Activated naive CD4-positive, alpha-beta T cell treated with anti-CD3 and anti-CD28 coated beads, Interleukin-2, amount 10 ng/mL, durations not matched to agents 7 days and 5 days (primary cell): ENCODE results near the gene NUDCD3.

ENCODE experiments used
- CTCF ChIA-PET: fragments of 350-600 bp; sonication (Branson Sonifier 250); formaldehyde crosslinking; loops from one replicate; lab custom pipeline; 2021; ENCODE audit warnings: antibody characterized with exemption; lab: Charles Lee
- DNase-seq: peaks from one replicate; pipeline ENCODE4 v3.0.0-alpha.2; 2020
- H3K27ac Mint-ChIP-seq: one replicate; pipeline ENCODE4 v1.8.0; 2021; ENCODE audit warnings: mild to moderate bottlenecking, moderate library complexity, mixed read lengths
- H3K27me3 Mint-ChIP-seq: one replicate; pipeline ENCODE4 v1.8.0; 2021; ENCODE audit warnings: mild to moderate bottlenecking, mixed read lengths
- H3K36me3 Mint-ChIP-seq: one replicate; pipeline ENCODE4 v1.8.0; 2021; ENCODE audit warnings: mixed read lengths
- H3K4me1 Mint-ChIP-seq: one replicate; pipeline ENCODE4 v1.8.0; 2021; ENCODE audit warnings: mixed read lengths
- H3K4me3 Mint-ChIP-seq: one replicate; pipeline ENCODE4 v1.8.0; 2021; ENCODE audit warnings: mild to moderate bottlenecking, moderate library complexity, mixed read lengths
- H3K9me3 Mint-ChIP-seq: one replicate; pipeline ENCODE4 v1.8.0; 2021; ENCODE audit warnings: mixed read lengths

NUDCD3 gene

GRCh38 chr7:44482502-44483485 is 7.7 kb downstream of the NUDCD3 start:
- CTCF ChIA-PET, result interaction anchor here (1.3 kb wide), 1 partner anchor 654 kb away, joined by 3 read pairs; no protein-coding TSS in a partner anchor
- Mint-ChIP-seq H3K4me3 (no peak overlapping the region), H3K9me3 (peaks cover 14% of the 10 kb centered on the region), H3K27ac (peak overlapping the region; percentile 60), H3K4me1 (peaks cover 59% of the 10 kb centered on the region), H3K36me3 (peaks cover 74% of the 10 kb centered on the region), H3K27me3 (no peaks in the 10 kb centered on the region)
- no peak for DNase-seq

GRCh38 chr7:44477938-44478337 is 12.5 kb downstream of the NUDCD3 start:
- CTCF ChIA-PET, result interaction anchor here (0.6 to 1.2 kb wide), 8 partner anchors 10 to 347 kb away, joined by 3 to 16 read pairs (median 4); no protein-coding TSS in a partner anchor
- Mint-ChIP-seq H3K4me1 (peaks cover 31% of the 10 kb centered on the region), H3K36me3 (peaks cover 60% of the 10 kb centered on the region), H3K27me3 (no peaks in the 10 kb centered on the region), H3K9me3 (peaks cover 6% of the 10 kb centered on the region), H3K27ac (no peak overlapping the region), H3K4me3 (no peak overlapping the region)
- no peak for DNase-seq

GRCh38 chr7:44477063-44477830 is 13.2 kb downstream of the NUDCD3 start:
- peaks cover 57% of the 10 kb centered on the region for H3K36me3 Mint-ChIP-seq
- H3K4me3 Mint-ChIP-seq, result no peak overlapping the region
- no peaks in the 10 kb centered on the region for H3K27me3 Mint-ChIP-seq
- DNase-seq, result peak; percentile 75
- no peak overlapping the region for H3K27ac Mint-ChIP-seq
- CTCF ChIA-PET, result interaction anchor here (0.7 to 1.2 kb wide), 6 partner anchors 10 to 236 kb away, joined by 3 to 16 read pairs (median 4); no protein-coding TSS in a partner anchor
- H3K9me3 Mint-ChIP-seq, result no peaks in the 10 kb centered on the region
- H3K4me1 Mint-ChIP-seq, result peaks cover 25% of the 10 kb centered on the region

GRCh38 chr7:44476313-44476712 is 14.1 kb downstream of the NUDCD3 start:
- no peak for DNase-seq
- Mint-ChIP-seq H3K4me3 (no peak overlapping the region), H3K4me1 (peaks cover 25% of the 10 kb centered on the region), H3K36me3 (peaks cover 57% of the 10 kb centered on the region), H3K9me3 (no peaks in the 10 kb centered on the region), H3K27me3 (no peaks in the 10 kb centered on the region), H3K27ac (no peak overlapping the region)
- CTCF ChIA-PET, result interaction anchor here (1.0 to 3.3 kb wide), 4 partner anchors 10 to 262 kb away, joined by 4 to 26 read pairs (median 6); no protein-coding TSS in a partner anchor

- no peak overlapping the region for H3K27ac Mint-ChIP-seq
- DNase-seq, result no peak
- H3K4me3 Mint-ChIP-seq, result no peak overlapping the region
- H3K27me3 Mint-ChIP-seq, result no peaks in the 10 kb centered on the region
- peaks cover 16% of the 10 kb centered on the region for H3K4me1 Mint-ChIP-seq
- H3K9me3 Mint-ChIP-seq, result no peaks in the 10 kb centered on the region
- peaks cover 49% of the 10 kb centered on the region for H3K36me3 Mint-ChIP-seq
- CTCF ChIA-PET, result interaction anchor here (3.3 kb wide), 1 partner anchor 232 kb away, joined by 26 read pairs; no protein-coding TSS in a partner anchor
These were observed 17.2 kb downstream of the NUDCD3 start for GRCh38 chr7:44473295-44473694.

GRCh38 chr7:44472843-44473242 is 17.6 kb downstream of the NUDCD3 start:
- Mint-ChIP-seq H3K4me3 (no peak overlapping the region), H3K27me3 (no peaks in the 10 kb centered on the region), H3K27ac (no peak overlapping the region), H3K36me3 (peaks cover 53% of the 10 kb centered on the region), H3K9me3 (no peaks in the 10 kb centered on the region), H3K4me1 (peaks cover 18% of the 10 kb centered on the region)
- CTCF ChIA-PET, result no interaction called here
- DNase-seq, result no peak

- Mint-ChIP-seq H3K27ac (peak overlapping the region; percentile 4), H3K27me3 (no peaks in the 10 kb centered on the region), H3K36me3 (peaks cover 58% of the 10 kb centered on the region), H3K9me3 (no peaks in the 10 kb centered on the region), H3K4me3 (no peak overlapping the region), H3K4me1 (peaks cover 18% of the 10 kb centered on the region)
- CTCF ChIA-PET, result interaction anchor here (2.6 kb wide), 1 partner anchor 231 kb away, joined by 14 read pairs; no protein-coding TSS in a partner anchor
- DNase-seq, result no peak
These were observed 18.6 kb downstream of the NUDCD3 start for GRCh38 chr7:44471850-44472249.

- no peaks in the 10 kb centered on the region for H3K27me3 Mint-ChIP-seq
- no peak overlapping the region for H3K4me3 Mint-ChIP-seq
- peaks cover 56% of the 10 kb centered on the region for H3K36me3 Mint-ChIP-seq
- DNase-seq, result no peak
- no peak overlapping the region for H3K27ac Mint-ChIP-seq
- peaks cover 19% of the 10 kb centered on the region for H3K4me1 Mint-ChIP-seq
- H3K9me3 Mint-ChIP-seq, result no peaks in the 10 kb centered on the region
- CTCF ChIA-PET, result interaction anchor here (2.6 kb wide), 1 partner anchor 230 kb away, joined by 14 read pairs; no protein-coding TSS in a partner anchor
These were observed 19.0 kb downstream of the NUDCD3 start for GRCh38 chr7:44471436-44471835.

DNA sequence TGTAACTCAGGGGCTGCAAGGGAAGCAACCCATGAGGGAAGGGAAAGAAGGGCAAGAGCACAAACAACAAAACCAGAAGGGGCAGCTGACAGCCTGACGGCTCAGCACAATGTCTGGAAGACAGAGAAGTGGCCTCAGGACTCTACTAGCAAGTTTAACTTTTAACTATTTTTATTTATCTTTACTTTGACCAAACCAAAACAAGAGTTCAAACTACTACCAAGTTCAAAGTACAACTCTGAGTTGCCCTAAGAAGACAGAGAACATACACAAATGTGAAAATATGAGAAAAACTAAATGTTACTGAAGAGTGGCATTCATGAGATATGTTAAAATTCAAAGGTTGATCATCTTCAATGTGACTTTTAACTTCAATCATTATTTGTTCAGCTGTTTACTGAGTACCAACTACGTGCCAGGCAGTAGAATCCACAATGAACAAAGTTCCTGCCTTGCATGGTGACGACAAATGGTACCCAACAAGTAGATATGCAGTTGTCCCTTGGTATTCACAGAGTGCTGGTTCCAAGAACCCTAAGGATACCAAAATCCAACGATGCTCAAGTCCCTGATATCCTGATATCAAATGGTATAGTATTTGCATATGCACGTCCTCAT is 19.7 kb downstream of the NUDCD3 start:
- H3K36me3 Mint-ChIP-seq, result peaks cover 57% of the 10 kb centered on the region
- no peaks in the 10 kb centered on the region for H3K27me3 Mint-ChIP-seq
- DNase-seq, result no peak
- peaks cover 21% of the 10 kb centered on the region for H3K4me1 Mint-ChIP-seq
- CTCF ChIA-PET, result interaction anchor here (2.6 kb wide), 1 partner anchor 230 kb away, joined by 14 read pairs; no protein-coding TSS in a partner anchor
- H3K9me3 Mint-ChIP-seq, result no peaks in the 10 kb centered on the region
- no peak overlapping the region for H3K4me3 Mint-ChIP-seq
- H3K27ac Mint-ChIP-seq, result no peak overlapping the region

DNA sequence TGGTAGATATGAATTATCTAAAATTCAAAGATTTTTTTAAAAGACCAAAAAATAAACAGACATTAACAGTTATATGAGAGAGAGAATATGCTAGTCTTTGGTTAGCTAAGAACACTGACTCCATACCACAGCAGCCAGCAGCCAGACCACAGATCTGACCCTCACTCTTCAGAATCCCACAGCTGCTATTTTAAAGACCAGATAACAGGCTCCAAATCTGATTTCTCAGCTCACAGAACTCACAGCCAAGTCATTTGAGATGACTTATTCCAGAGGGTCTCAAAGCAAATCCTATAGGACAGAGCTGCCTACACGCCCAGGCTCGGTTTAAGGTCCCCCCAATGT is 20.4 kb downstream of the NUDCD3 start:
- H3K9me3 Mint-ChIP-seq, result no peaks in the 10 kb centered on the region
- H3K27ac Mint-ChIP-seq, result no peak overlapping the region
- H3K4me1 Mint-ChIP-seq, result peaks cover 27% of the 10 kb centered on the region
- no peak overlapping the region for H3K4me3 Mint-ChIP-seq
- no peaks in the 10 kb centered on the region for H3K27me3 Mint-ChIP-seq
- no peak for DNase-seq
- CTCF ChIA-PET, result interaction anchor here (0.6 to 2.6 kb wide), 2 partner anchors 38 to 229 kb away, joined by 3 to 14 read pairs; no protein-coding TSS in a partner anchor
- H3K36me3 Mint-ChIP-seq, result peaks cover 60% of the 10 kb centered on the region

DNA sequence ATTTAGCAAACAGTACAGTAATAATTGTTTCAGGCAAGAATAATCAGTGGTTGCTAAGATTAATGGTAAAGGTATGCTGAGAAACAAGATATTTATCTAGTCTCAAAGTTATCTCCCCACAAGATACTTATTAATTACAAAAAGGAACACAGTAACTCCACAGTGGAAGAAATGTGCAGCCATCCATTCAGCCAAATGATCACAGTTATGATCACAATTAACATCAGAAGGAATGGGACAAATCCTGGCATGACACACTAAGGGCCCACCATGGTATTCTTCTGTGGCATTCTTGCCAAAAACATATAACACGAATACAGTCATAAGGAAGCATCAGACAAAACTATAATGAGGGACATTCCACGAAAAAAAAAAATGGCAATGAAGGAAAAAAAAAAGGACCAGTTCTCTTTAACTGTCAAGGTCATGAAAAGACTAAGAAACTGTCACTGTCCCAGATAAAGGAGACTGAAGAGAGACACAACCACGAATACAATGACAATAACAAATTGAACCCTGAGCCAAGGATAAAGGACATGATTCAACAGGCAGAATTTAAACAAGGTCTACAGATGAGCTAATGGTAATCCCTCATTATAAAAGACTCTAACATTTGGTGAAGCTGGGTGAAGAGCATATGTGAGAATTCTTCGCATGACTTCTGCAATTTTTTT is 20.9 kb downstream of the NUDCD3 start:
- Mint-ChIP-seq H3K4me1 (peaks cover 30% of the 10 kb centered on the region), H3K9me3 (no peaks in the 10 kb centered on the region), H3K4me3 (no peak overlapping the region), H3K27ac (no peak overlapping the region), H3K27me3 (no peaks in the 10 kb centered on the region), H3K36me3 (peaks cover 61% of the 10 kb centered on the region)
- no peak for DNase-seq
- CTCF ChIA-PET, result interaction anchor here (0.6 to 2.6 kb wide), 2 partner anchors 38 to 229 kb away, joined by 3 to 14 read pairs; no protein-coding TSS in a partner anchor

DNA sequence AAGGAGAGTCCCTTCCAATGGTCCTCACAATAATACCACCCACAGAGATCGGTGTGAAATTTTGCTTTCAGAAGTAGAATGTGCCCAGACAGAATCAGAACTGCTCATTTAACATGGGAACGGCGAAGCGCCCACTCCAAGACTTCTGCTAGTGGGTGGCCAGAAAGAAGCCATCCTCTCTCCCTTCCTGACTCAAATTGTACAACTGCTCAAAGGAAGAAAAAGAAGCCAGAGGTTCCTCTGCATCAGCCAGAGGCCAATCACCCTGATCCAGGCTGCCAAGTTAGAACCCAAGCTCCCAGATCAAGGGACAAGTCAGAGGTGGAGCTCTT is 23.3 kb downstream of the NUDCD3 start:
- H3K9me3 Mint-ChIP-seq, result no peaks in the 10 kb centered on the region
- H3K36me3 Mint-ChIP-seq, result peaks cover 61% of the 10 kb centered on the region
- no peak for DNase-seq
- CTCF ChIA-PET, result interaction anchor here (1.1 to 2.5 kb wide), 4 partner anchors 8 to 225 kb away, joined by 3 to 9 read pairs (median 6); no protein-coding TSS in a partner anchor
- no peak overlapping the region for H3K27ac Mint-ChIP-seq
- H3K27me3 Mint-ChIP-seq, result no peaks in the 10 kb centered on the region
- peaks cover 43% of the 10 kb centered on the region for H3K4me1 Mint-ChIP-seq
- no peak overlapping the region for H3K4me3 Mint-ChIP-seq
